SK-N-SH (cell line): ENCODE data around the gene ZNRD2.

Experiments used
- CHD2 ChIP-seq: fragments of 150-350 bp; IDR thresholded peaks from 2 replicates; pipeline ENCODE4 v1.6.1; 2018; ENCODE audit warnings: low read length; ENCODE audit not compliant: partially characterized antibody
- CTCF ChIP-seq: fragments of 200-600 bp; sonication (generic); IDR thresholded peaks from 2 replicates; pipeline ENCODE4 v1.6.1; 2017; ENCODE audit warnings: antibody characterized with exemption, mild to moderate bottlenecking, moderate library complexity
- EP300 ChIP-seq, 2 experiments: IDR thresholded peaks; 2 replicates each; pipeline versions ENCODE4 v1.4.0 to v1.6.1; 2012; ENCODE audit warnings: borderline replicate concordance in 1 of 2, low read depth in 1 of 2, low read length in 1 of 2
- FOSL2 ChIP-seq: IDR thresholded peaks from 2 replicates; pipeline ENCODE4 v1.4.0; 2012; ENCODE audit warnings: low read depth, mild to moderate bottlenecking, moderate library complexity, borderline replicate concordance
- JUND ChIP-seq: IDR thresholded peaks from 2 replicates; pipeline ENCODE4 v1.4.0; 2012
- NRF1 ChIP-seq: IDR thresholded peaks from 2 replicates; pipeline ENCODE4 v1.6.1; 2012; ENCODE audit warnings: low read depth, mild to moderate bottlenecking, low read length
- RCOR1 ChIP-seq: fragments of 150-350 bp; IDR thresholded peaks from 2 replicates; pipeline ENCODE4 v1.6.1; 2017; ENCODE audit warnings: antibody characterized with exemption, low read length
- RFX5 ChIP-seq: IDR thresholded peaks from 2 replicates; pipeline ENCODE4 v1.6.1; 2012; ENCODE audit warnings: mild to moderate bottlenecking, improper control_type of control experiment, low read length
- SIN3A ChIP-seq: IDR thresholded peaks from 2 replicates; pipeline ENCODE4 v1.6.1; 2012; ENCODE audit warnings: low read depth, mild to moderate bottlenecking, low read length, moderate library complexity, borderline replicate concordance
- SMC3 ChIP-seq: IDR thresholded peaks from 2 replicates; pipeline ENCODE4 v1.6.1; 2012; ENCODE audit warnings: low read depth, low read length, improper control_type of control experiment
- TAF1 ChIP-seq: IDR thresholded peaks from 2 replicates; pipeline ENCODE4 v1.6.1; 2012; ENCODE audit warnings: low read depth, mild to moderate bottlenecking, low read length, moderate library complexity, borderline replicate concordance
- USF2 ChIP-seq: fragments of 150-350 bp; IDR thresholded peaks from 2 replicates; pipeline ENCODE4 v1.6.1; 2017; ENCODE audit warnings: antibody characterized with exemption, low read length, low read depth, borderline replicate concordance
- YY1 ChIP-seq: IDR thresholded peaks from 2 replicates; pipeline ENCODE4 v1.4.0; 2012; ENCODE audit warnings: low read depth, mild to moderate bottlenecking

- TF ChIP-seq CTCF = no peak
- peak; percentile 21; the same call in 1 of the 2 replicates for TF ChIP-seq TAF1
- TF ChIP-seq EP300 (IDR thresholded peaks at IDR 0.05; ENCODE audit: borderline replicate concordance in 1 of 2, low read depth in 1 of 2, low read length in 1 of 2) = peak in 1 of 2 experiments; percentile 50; a peak in 1 of 4 replicates
- TF ChIP-seq SMC3 = no peak
- TF ChIP-seq USF2 = no peak
- no peak; the same call in 1 of the 2 replicates for TF ChIP-seq SIN3A
- TF ChIP-seq YY1 = no peak
- no peak for TF ChIP-seq CHD2
- no peak for TF ChIP-seq RCOR1
- no peak for TF ChIP-seq RFX5
- no peak for TF ChIP-seq FOSL2
- TF ChIP-seq JUND = no peak
- TF ChIP-seq NRF1 = no peak
Observed at GRCh38 chr11:65558002-65558929, 12.0 kb upstream of the ZNRD2 start, which contains the start of gene LTBP3.
